ENCODE data around the gene STX3.
A peak's percentile ranks its signal among the peaks of the same experiment; 100 is the strongest.
"Not testable (repeated sequence)": the region's sequence is repeated elsewhere in the genome, so short reads cannot be mapped to it uniquely, and the experiment has no call there.

STX3 gene

DNA sequence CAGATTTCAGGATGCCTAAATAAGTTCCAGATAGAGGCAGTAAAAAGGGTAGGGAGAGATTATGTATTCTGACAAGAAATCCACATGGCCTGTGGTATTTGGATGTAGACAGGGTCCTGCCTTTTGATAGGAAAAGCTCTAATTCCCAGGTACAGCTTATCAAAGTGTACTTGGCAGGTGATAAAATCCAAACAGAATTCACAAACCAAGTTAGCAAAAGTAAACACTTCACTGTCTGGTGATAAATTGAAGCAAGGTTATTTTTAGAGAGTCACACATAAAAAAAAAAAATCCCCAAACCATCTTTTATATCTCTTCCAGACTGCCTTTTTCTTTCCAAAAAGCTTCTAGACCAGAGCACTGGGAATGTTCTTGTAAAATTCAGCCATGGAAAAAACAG lies 84.4 kb downstream of the STX3 start:
- TF ChIP-seq, protein P1, sequence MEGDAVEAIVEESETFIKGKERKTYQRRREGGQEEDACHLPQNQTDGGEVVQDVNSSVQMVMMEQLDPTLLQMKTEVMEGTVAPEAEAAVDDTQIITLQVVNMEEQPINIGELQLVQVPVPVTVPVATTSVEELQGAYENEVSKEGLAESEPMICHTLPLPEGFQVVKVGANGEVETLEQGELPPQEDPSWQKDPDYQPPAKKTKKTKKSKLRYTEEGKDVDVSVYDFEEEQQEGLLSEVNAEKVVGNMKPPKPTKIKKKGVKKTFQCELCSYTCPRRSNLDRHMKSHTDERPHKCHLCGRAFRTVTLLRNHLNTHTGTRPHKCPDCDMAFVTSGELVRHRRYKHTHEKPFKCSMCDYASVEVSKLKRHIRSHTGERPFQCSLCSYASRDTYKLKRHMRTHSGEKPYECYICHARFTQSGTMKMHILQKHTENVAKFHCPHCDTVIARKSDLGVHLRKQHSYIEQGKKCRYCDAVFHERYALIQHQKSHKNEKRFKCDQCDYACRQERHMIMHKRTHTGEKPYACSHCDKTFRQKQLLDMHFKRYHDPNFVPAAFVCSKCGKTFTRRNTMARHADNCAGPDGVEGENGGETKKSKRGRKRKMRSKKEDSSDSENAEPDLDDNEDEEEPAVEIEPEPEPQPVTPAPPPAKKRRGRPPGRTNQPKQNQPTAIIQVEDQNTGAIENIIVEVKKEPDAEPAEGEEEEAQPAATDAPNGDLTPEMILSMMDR (IDR thresholded peaks at IDR 0.05) = no peak
- Mint-ChIP-seq H3K36me3 (ENCODE audit: low read depth) (no peaks in the 10 kb centered on the region), H3K27ac (no peak overlapping the region), H3K4me1 (no peaks in the 10 kb centered on the region), H3K27me3 (ENCODE audit: low read depth, poor library complexity) (no peaks in the 10 kb centered on the region), H3K4me3 (no peak overlapping the region), H3K9me3 (no peaks in the 10 kb centered on the region)
- no peak for DNase-seq

DNA sequence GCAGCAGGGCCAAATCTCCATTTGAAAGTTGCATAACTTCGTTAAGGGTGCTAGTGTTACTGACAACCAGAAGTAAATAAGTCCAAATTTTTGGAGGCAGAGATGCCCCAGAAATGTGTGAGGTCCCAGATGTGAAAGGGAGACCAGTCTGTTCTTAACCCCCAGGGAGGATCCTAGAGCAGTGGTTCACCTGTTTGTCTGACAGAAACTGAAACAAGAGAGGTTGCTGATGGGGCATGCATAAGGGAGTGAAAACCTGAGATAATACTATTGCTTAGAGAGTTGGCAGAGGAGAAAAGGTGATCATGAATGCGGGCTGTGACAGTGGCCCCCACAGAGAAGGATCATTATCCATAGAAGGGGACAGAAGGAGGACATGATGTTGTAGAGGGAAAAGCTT lies 86.3 kb downstream of the STX3 start:
- no peaks in the 10 kb centered on the region for H3K9me3 Mint-ChIP-seq
- TF ChIP-seq, protein P1 (IDR thresholded peaks at IDR 0.05) = no peak
- peaks cover 9% of the 10 kb centered on the region for H3K4me1 Mint-ChIP-seq
- no peak for DNase-seq
- H3K27ac Mint-ChIP-seq = no peak overlapping the region
- no peaks in the 10 kb centered on the region for H3K27me3 Mint-ChIP-seq (ENCODE audit: low read depth, poor library complexity)
- no peaks in the 10 kb centered on the region for H3K36me3 Mint-ChIP-seq (ENCODE audit: low read depth)
- no peak overlapping the region for H3K4me3 Mint-ChIP-seq

DNA sequence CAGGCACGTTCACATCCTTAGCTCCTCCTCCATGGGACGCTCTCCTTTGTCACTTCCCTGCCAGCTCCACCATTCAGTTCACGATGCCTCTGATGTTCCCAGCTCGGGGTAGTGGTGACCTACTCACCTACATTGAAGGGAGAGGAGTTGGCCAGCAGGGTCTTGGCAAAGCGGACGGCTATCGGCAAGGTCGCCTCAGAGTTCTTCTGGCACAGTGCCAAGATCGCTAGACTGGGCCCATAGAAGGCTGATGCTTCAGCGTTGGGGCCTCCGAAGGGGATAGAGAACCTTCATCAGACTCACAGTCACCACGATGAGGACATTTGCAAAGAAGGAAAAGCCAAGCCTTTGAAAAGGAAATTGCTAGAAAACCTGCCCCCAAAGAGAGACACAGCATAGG lies 87.1 kb downstream of the STX3 start:
- H3K36me3 Mint-ChIP-seq (ENCODE audit: low read depth) = no peaks in the 10 kb centered on the region
- no peaks in the 10 kb centered on the region for H3K9me3 Mint-ChIP-seq
- H3K4me3 Mint-ChIP-seq = no peak overlapping the region
- no peaks in the 10 kb centered on the region for H3K27me3 Mint-ChIP-seq (ENCODE audit: low read depth, poor library complexity)
- TF ChIP-seq, protein P1 (IDR thresholded peaks at IDR 0.05) = no peak
- H3K27ac Mint-ChIP-seq = no peak overlapping the region
- H3K4me1 Mint-ChIP-seq = peaks cover 12% of the 10 kb centered on the region
- no peak for DNase-seq

DNA sequence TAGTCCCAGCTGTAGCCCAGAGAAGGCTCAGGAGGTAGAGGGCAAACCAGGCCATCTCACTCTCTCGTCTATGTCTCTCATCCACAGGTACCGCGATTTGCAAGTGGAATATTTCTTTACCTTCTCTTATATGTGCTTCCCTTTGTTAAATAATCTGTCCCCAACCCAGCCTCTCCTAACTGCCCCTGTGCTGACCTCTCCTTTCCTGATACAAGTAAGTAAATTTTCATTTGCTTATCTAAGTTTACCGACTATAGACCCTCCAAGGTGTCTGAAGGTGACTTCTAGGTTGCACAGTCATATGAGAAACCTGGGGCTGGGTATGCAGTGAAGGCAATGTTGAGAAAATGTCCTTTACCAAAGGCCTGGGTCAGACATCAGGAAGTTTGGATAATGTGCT lies 90.2 kb downstream of the STX3 start, which contains the start of gene CBLIF:
Gene CBLIF (minus strand): TSS at position 101 of the 400 bp plus-strand sequence. CDS start 46 bp downstream, at position 55.
- no peaks in the 10 kb centered on the region for H3K27me3 Mint-ChIP-seq (ENCODE audit: low read depth, poor library complexity)
- no peaks in the 10 kb centered on the region for H3K36me3 Mint-ChIP-seq (ENCODE audit: low read depth)
- TF ChIP-seq, protein P1 (IDR thresholded peaks at IDR 0.05) = no peak
- H3K9me3 Mint-ChIP-seq = no peaks in the 10 kb centered on the region
- H3K27ac Mint-ChIP-seq = no peak within 1 kb of the TSS
- no peak for DNase-seq
- H3K4me3 Mint-ChIP-seq = no peak within 1 kb of the TSS
- peaks cover 12% of the 10 kb centered on the region for H3K4me1 Mint-ChIP-seq

DNA sequence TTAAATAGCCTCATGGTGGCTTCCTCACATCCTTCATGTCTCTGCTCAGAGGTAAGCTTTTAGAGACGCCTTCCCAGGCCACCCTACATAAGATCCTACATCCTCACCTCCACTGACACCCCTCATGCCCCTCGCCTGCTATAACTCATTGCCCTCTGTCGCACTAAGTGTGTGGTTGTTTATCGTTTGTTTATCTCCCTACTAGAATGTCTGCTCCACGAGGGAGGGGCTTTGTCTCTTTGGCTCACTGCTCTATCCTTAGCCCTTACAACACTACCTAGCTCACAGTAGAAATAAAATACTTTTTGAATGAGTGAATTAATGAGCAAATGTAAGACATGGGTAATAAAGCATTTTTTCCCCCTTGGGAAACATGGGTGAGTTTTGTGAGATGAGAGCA lies 91.4 kb downstream of the STX3 start:
- DNase-seq = no peak
- H3K9me3 Mint-ChIP-seq = no peaks in the 10 kb centered on the region
- no peaks in the 10 kb centered on the region for H3K36me3 Mint-ChIP-seq (ENCODE audit: low read depth)
- H3K4me1 Mint-ChIP-seq = peaks cover 12% of the 10 kb centered on the region
- peak overlapping the region; percentile 62 for H3K27ac Mint-ChIP-seq
- no peaks in the 10 kb centered on the region for H3K27me3 Mint-ChIP-seq (ENCODE audit: low read depth, poor library complexity)
- TF ChIP-seq, protein P1 (IDR thresholded peaks at IDR 0.05) = no peak
- H3K4me3 Mint-ChIP-seq = no peak overlapping the region

DNA sequence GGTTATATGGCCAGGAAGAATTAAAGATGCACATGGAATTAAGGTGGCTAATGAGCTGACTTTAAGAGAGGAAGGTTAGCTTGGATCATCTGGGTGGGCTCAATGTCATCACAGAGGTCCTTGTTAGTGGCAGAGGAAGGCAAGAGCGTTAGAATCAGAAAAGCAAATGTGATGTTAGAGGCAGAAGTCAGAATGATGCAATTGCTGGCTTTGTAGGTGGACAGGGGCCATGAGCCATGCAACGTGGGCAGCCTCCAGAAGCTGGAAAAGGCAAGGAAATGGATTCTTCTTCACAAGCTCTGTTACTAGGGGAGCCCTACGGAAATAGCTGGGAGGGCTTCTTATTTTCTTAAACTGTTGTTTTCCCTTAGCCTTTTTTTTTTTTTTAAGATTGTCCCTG lies 92.5 kb downstream of the STX3 start:
- H3K27ac Mint-ChIP-seq = no peak overlapping the region

DNA sequence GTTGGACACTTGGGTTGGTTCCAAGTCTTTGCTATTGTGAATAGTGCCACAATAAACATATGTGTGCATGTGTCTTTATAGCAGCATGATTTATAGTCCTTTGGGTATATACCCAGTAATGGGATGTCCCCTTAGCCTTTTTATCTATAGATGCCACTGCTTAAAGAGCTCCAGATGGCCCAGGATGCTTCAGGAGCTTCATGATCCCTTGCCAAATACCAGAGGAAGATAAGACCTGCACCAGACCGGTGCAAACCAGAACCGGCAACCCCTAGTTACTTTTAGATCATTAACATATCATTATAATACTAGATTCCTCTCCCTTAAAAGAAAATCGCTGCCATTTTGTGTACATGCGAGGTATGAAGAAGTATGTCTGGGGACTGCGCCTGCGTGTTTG lies 93.3 kb downstream of the STX3 start:
- H3K4me3 Mint-ChIP-seq; H3K27me3 Mint-ChIP-seq (ENCODE audit: low read depth, poor library complexity); H3K9me3 Mint-ChIP-seq; H3K36me3 Mint-ChIP-seq (ENCODE audit: low read depth); DNase-seq; H3K27ac Mint-ChIP-seq: not testable (repeated sequence)
- H3K4me1 Mint-ChIP-seq = peaks cover 12% of the 10 kb centered on the region

More for the DNA sequence above, 92.5 kb downstream of the STX3 start:
- no peak overlapping the region for H3K4me3 Mint-ChIP-seq
- H3K36me3 Mint-ChIP-seq (ENCODE audit: low read depth) = no peaks in the 10 kb centered on the region
- H3K27me3 Mint-ChIP-seq (ENCODE audit: low read depth, poor library complexity) = no peaks in the 10 kb centered on the region
- TF ChIP-seq, protein P1 (IDR thresholded peaks at IDR 0.05) = no peak
- peaks cover 12% of the 10 kb centered on the region for H3K4me1 Mint-ChIP-seq
- no peaks in the 10 kb centered on the region for H3K9me3 Mint-ChIP-seq
- no peak for DNase-seq

Data from nephron progenitor cell (in vitro differentiated cells).